B cell (primary cell): ENCODE data around the gene KCNA3. TPM values are rescaled to one million over a fixed set of nuclear protein-coding genes. Genes with fewer than 3 reads are reported as not detected.

ENCODE experiments used
- ATAC-seq: fragments of 200-7000 bp; cut with Tn5 transposase; one replicate; pipeline ENCODE4 v1.10.0; 2021; ENCODE audit warnings: low read depth, mild to moderate bottlenecking, moderate number of reproducible peaks, moderate library complexity
- CTCF ChIA-PET: fragments of 350-600 bp; sonication (Branson Sonifier 250); formaldehyde crosslinking; loops from one replicate; lab custom pipeline; 2021; ENCODE audit warnings: antibody characterized with exemption, inconsistent platforms; lab: Charles Lee
- POLR2A ChIA-PET: fragments of 350-600 bp; sonication (Branson Sonifier 250); formaldehyde crosslinking; loops from one replicate; lab custom pipeline; 2021; ENCODE audit warnings: antibody characterized with exemption; lab: Charles Lee
- DNase-seq: peaks from one replicate; pipeline ENCODE4 v3.0.0; 2013
- H2AFZ ChIP-seq: 2 replicates; pipeline ENCODE4 v1.6.1; 2012; ENCODE audit warnings: mild to moderate bottlenecking, low read depth, low read length; ENCODE audit not compliant: insufficient read depth, poor library complexity, severe bottlenecking
- H3K27ac ChIP-seq, 2 donors: 1 replicate in 1 of 2; 2 replicates in 1 of 2; pipeline ENCODE4 v1.5.1; 2012 to 2013; ENCODE audit warnings: low read length in 2 of 2, mild to moderate bottlenecking in 2 of 2, moderate library complexity in 1 of 2
- H3K27me3 ChIP-seq, 4 experiments: fragments of 200-600 bp in 1 of 4; sonication (generic) in 1 of 4; replicated peaks in 1 of 4; 1 replicate in 2 of 4; 2 replicates in 2 of 4; pipeline versions ENCODE4 v1.6.1 to v1.7.0; 2013 to 2016; ENCODE audit warnings: low read length in 3 of 4, mild to moderate bottlenecking in 2 of 4, mixed read lengths in 1 of 4, moderate library complexity in 1 of 4; ENCODE audit not compliant: insufficient read depth in 4 of 4, control insufficient read depth in 3 of 4; ENCODE audit errors: control extremely low read depth in 1 of 4
- H3K36me3 ChIP-seq, 2 experiments: replicated peaks in 1 of 2; 1 replicate in 1 of 2; 2 replicates in 1 of 2; pipeline versions ENCODE4 v1.6.1 to v1.7.1; 2013; ENCODE audit warnings: low read length in 1 of 2; ENCODE audit not compliant: insufficient read depth in 2 of 2, control insufficient read depth in 1 of 2; ENCODE audit errors: control extremely low read depth in 1 of 2, extremely low read depth in 1 of 2
- H3K4me1 ChIP-seq, 2 donors: fragments of 200-600 bp in 1 of 2; sonication (generic) in 1 of 2; 1 replicate in 1 of 2; 2 replicates in 1 of 2; pipeline versions ENCODE4 v1.5.1 to v1.6.1; 2013 to 2017; ENCODE audit warnings: low read length in 2 of 2; ENCODE audit not compliant: control insufficient read depth in 2 of 2, insufficient read depth in 2 of 2
- H3K4me2 ChIP-seq: replicated peaks from 2 replicates; pipeline ENCODE3; 2012; ENCODE audit warnings: mild to moderate bottlenecking, low read depth, low read length; ENCODE audit not compliant: poor library complexity, severe bottlenecking
- H3K4me3 ChIP-seq, 5 experiments: fragments of 200-600 bp in 1 of 5; sonication (generic) in 1 of 5; 1 replicate in 3 of 5; 2 replicates in 2 of 5; pipeline versions ENCODE4 v1.5.1 to v1.7.0; 2011 to 2016; ENCODE audit warnings: low read length in 4 of 5, mild to moderate bottlenecking in 4 of 5, low read depth in 2 of 5, control low read depth in 1 of 5, moderate library complexity in 1 of 5; ENCODE audit not compliant: insufficient read depth in 1 of 5; ENCODE audit errors: control extremely low read depth in 1 of 5, extremely low read depth in 1 of 5
- H3K79me2 ChIP-seq: fragments of 200-600 bp; sonication (generic); one replicate; pipeline ENCODE4 v1.6.0; 2016; ENCODE audit warnings: low read length; ENCODE audit not compliant: control insufficient read depth, insufficient read depth
- H3K9ac ChIP-seq: fragments of 200-600 bp; sonication (generic); 2 replicates; pipeline ENCODE4 v1.6.1; 2017; ENCODE audit warnings: mild to moderate bottlenecking, low read length, moderate library complexity
- H3K9me3 ChIP-seq, 3 donors: one replicate each; pipeline versions ENCODE4 v1.6.1 to v1.7.1; 2013; ENCODE audit warnings: low read length in 2 of 3; ENCODE audit not compliant: control insufficient read depth in 2 of 3, insufficient read depth in 1 of 3; ENCODE audit errors: control extremely low read depth in 1 of 3
- H4K20me1 ChIP-seq: 2 replicates; pipeline ENCODE4 v1.6.0; 2012; ENCODE audit warnings: mild to moderate bottlenecking, low read length; ENCODE audit not compliant: insufficient read depth, control insufficient read depth, poor library complexity, severe bottlenecking
- H3K27ac Mint-ChIP-seq: one replicate; pipeline ENCODE4 v1.8.0; 2021; ENCODE audit warnings: mixed read lengths
- H3K27me3 Mint-ChIP-seq: one replicate; pipeline ENCODE4 v1.8.0; 2021; ENCODE audit warnings: mixed read lengths
- H3K4me1 Mint-ChIP-seq: one replicate; pipeline ENCODE4 v1.8.0; 2021; ENCODE audit warnings: mixed read lengths
- H3K4me3 Mint-ChIP-seq: one replicate; pipeline ENCODE4 v1.8.0; 2021; ENCODE audit warnings: mixed read lengths
- H3K9me3 Mint-ChIP-seq: one replicate; pipeline ENCODE4 v1.8.0; 2022; ENCODE audit warnings: mixed read lengths; ENCODE audit not compliant: insufficient read depth
- CTCF ChIP-seq: fragments of 200-600 bp; IDR thresholded peaks from one replicate; pipeline ENCODE4 v1.8.0; 2022; ENCODE audit warnings: antibody characterized with exemption, mild to moderate bottlenecking
- EZH2 ChIP-seq: IDR thresholded peaks from 2 replicates; pipeline ENCODE4 v1.6.1; 2012; ENCODE audit warnings: borderline replicate concordance, low read depth, mild to moderate bottlenecking, moderate library complexity, low read length; ENCODE audit not compliant: insufficient read depth, poor library complexity, severe bottlenecking
- WGBS: methylation state at CpG from one replicate; pipeline ENCODE4 v1.1.5; 2013; ENCODE audit warnings: missing lambda C conversion rate; ENCODE audit not compliant: insufficient coverage; 5-methylcytosine and 5-hydroxymethylcytosine counted together
- intact Hi-C: fragments of 100-400 bp; cut with micrococcal nuclease; formaldehyde crosslinking; loops from one replicate; pipeline ENCODE4 v1.10.0; 2022
- polyA plus RNA-seq: library from polyadenylated mRNA; depleted of rRNA; stranded (reverse); fragments of >200 nt; gene quantifications from 2 replicates; pipeline ENCODE4 v1.2.3, GENCODE V29; 2012
- total RNA-seq, 2 donors: library from RNA; stranded (reverse); fragments of 120-200 nt in 1 of 2; gene quantifications; 1 replicate in 1 of 2; 2 replicates in 1 of 2; pipeline versions ENCODE4 v1.2.3 to v1.2.4, GENCODE V29; 2013 to 2022

Gene KCNA3
- total and polyA plus RNA-seq, 2 donors (not counting 1 experiment from before 2014, with no cell fraction given): 17.5 to 60.0 TPM

DNA sequence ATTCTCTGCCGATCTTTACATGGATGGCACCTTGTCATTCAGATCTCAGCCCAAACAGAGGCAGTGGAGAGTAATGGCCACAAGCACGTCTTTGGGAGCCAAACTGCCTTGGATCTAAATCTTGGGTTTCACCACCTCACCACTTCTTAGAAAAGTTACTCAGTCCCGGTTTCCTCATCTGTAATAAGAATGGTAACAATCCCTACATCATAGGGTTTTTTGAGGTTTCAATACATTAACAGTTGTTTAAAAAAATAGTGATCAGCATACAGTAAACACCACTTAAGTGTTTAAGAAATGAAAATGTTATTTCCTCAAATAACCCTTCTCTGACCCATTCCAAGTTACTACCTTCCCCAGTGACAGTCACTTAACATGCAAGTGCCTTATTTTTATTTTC lies 38.5 kb upstream of the KCNA3 start:
- intact Hi-C loops: no loop called here
- H3K4me1 ChIP-seq: no peaks in the 10 kb centered on the region
- Mint-ChIP-seq H3K4me1 (peaks cover 2% of the 10 kb centered on the region), H3K27ac (no peak overlapping the region), H3K9me3 (no peaks in the 10 kb centered on the region), H3K27me3 (peaks cover 5% of the 10 kb centered on the region), H3K4me3 (no peak overlapping the region)
- ATAC-seq (no peak), DNase-seq (no peak)
- ChIA-PET CTCF (no interaction called here), POLR2A (no interaction called here)
- no peak overlapping the region for H2AFZ ChIP-seq
- 56% methylated on average over 1 of the region's 3 CpGs for WGBS
- no peak overlapping the region for H3K27ac ChIP-seq
- H3K4me3 ChIP-seq: no peak overlapping the region
- H3K36me3 ChIP-seq: no peaks in the 10 kb centered on the region
- no peaks in the 10 kb centered on the region for H3K79me2 ChIP-seq
- no peaks in the 10 kb centered on the region for H4K20me1 ChIP-seq
- no peaks in the 10 kb centered on the region for H3K27me3 ChIP-seq
- no peak overlapping the region for H3K9ac ChIP-seq
- TF ChIP-seq CTCF (no peak), EZH2 (no peak)
- H3K9me3 ChIP-seq: no peaks in the 10 kb centered on the region
- H3K4me2 ChIP-seq: no peak overlapping the region

GRCh38 chr1:110710314-110710713 lies 35.6 kb upstream of the KCNA3 start:
- Histone ChIP-seq H4K20me1 (no peaks in the 10 kb centered on the region), H3K4me1 (no peaks in the 10 kb centered on the region), H3K36me3 (no peaks in the 10 kb centered on the region), H3K79me2 (no peaks in the 10 kb centered on the region), H2AFZ (no peak overlapping the region), H3K9me3 (no peaks in the 10 kb centered on the region), H3K27me3 (no peaks in the 10 kb centered on the region), H3K4me3 (no peak overlapping the region), H3K27ac (no peak overlapping the region), H3K9ac (no peak overlapping the region), H3K4me2 (no peak overlapping the region)
- POLR2A ChIA-PET: interaction anchor here (0.7 kb wide), 1 partner anchor 14 kb away, joined by 3 read pairs; no protein-coding TSS in a partner anchor
- H3K4me3 Mint-ChIP-seq: no peak overlapping the region
- CTCF ChIA-PET: interaction anchor here (1.2 kb wide), 1 partner anchor 55 kb away, joined by 4 read pairs; no protein-coding TSS in a partner anchor
- ATAC-seq (no peak), DNase-seq (no peak)
- no peak overlapping the region for H3K27ac Mint-ChIP-seq
- WGBS: no CpG with 5 or more reads among the region's 4 CpGs
- H3K4me1 Mint-ChIP-seq: peaks cover 2% of the 10 kb centered on the region
- intact Hi-C loops: no loop called here
- TF ChIP-seq CTCF (no peak), EZH2 (no peak)
- H3K9me3 Mint-ChIP-seq: no peaks in the 10 kb centered on the region
- peaks cover 3% of the 10 kb centered on the region for H3K27me3 Mint-ChIP-seq
